ENCODE measurements around the gene LIMS2. TPM values are rescaled to one million over a fixed set of nuclear protein-coding genes. Genes with fewer than 3 reads are reported as not detected.

Gene LIMS2, protein sequence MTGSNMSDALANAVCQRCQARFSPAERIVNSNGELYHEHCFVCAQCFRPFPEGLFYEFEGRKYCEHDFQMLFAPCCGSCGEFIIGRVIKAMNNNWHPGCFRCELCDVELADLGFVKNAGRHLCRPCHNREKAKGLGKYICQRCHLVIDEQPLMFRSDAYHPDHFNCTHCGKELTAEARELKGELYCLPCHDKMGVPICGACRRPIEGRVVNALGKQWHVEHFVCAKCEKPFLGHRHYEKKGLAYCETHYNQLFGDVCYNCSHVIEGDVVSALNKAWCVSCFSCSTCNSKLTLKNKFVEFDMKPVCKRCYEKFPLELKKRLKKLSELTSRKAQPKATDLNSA
- 7.9 and 55.2 TPM in 2 replicates for total RNA-seq

DNA sequence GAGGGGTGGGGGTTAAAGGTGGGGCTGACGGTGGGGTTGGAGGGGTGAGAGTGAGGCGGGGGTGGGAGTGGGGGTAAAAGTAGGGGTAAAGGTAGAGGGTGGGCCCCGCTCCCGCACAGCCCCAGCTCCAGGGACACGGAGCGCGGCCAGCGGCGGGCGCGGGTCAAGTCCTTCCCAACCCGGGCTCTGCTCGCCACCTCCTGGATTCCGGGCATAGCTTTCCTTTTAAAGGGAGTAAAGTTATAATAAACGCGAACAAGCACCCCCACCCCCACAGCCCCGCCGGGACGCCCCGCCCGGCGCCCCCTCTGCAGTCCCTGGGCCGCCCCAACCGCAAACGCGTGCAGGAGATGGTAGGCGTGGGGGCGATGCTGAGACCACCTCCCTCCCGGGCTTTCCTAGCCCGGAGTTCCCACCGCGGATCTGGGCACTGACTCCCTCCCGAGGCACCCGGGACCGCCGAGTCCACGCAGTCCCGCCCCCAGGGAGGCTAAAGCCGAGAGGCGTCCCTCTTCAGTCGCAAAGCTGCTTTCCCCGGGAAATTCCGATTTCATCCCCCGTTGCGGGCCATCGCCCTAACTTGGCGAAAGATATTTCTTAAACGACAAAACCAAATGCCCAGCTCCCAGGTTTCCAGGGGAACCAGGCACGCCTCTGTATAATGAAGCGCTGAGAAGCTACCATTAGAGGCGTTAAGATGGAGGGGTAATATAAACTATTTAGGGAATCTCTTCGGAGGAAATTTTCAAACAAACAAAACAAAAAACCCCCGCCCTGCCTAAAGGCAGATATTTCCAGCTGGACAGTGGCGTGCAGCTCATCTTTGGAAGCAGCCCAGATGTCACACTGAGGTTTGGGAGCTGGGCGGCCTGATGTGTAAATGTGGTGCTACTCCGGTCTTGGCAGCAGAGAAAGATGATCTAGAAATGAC lies at the start of gene LIMS2:
TSS of gene LIMS2 (minus strand) at position 200 of the 931 bp plus-strand sequence. CDS start 506 bp downstream, outside the sequence.

GRCh38 chr2:127701193-127701650 lies 25.9 kb upstream of the LIMS2 start, which contains the start of gene SFT2D3:
Gene SFT2D3, plus strand, starts transcription at chr2:127701497. Its CDS starts 32 bp downstream, at chr2:127701529.

GRCh38 chr2:127645395-127646291 lies 29.7 kb downstream of the LIMS2 start, which contains the start of gene GPR17:
Gene GPR17, plus strand, starts transcription at chr2:127646153. Its CDS starts 4,583 bp downstream, at chr2:127650736.

Other genes with a start within 250 kb of the LIMS2 start
- 32.0 and 39.6 TPM in 2 replicates for gene IWS1, start 149.0 kb downstream of the LIMS2 start, total RNA-seq
- not detected in 2 replicates for gene MYO7B, start 139.8 kb downstream of the LIMS2 start, total RNA-seq
- not detected in 2 replicates for gene GPR17, start 29.4 kb downstream of the LIMS2 start, total RNA-seq
- 6.0 and 7.8 TPM in 2 replicates for gene SFT2D3, start 26.0 kb upstream of the LIMS2 start, total RNA-seq
- gene WDR33, start 135.6 kb upstream of the LIMS2 start, total RNA-seq = 18.2 and 21.1 TPM in 2 replicates
- 9.0 and 9.5 TPM in 2 replicates for gene POLR2D, start 182.6 kb upstream of the LIMS2 start, total RNA-seq
- gene AMMECR1L, start 210.4 kb upstream of the LIMS2 start, total RNA-seq = 11.8 and 13.8 TPM in 2 replicates